HG03565 (cell line): ENCODE results near the gene GRAP2.
"Not testable (repeated sequence)": the region's sequence is repeated elsewhere in the genome, so short reads cannot be mapped to it uniquely, and the experiment has no call there.

ENCODE experiments used
- ATAC-seq: cut with Tn5 transposase; IDR thresholded peaks from one replicate; pipeline ENCODE4 v1.9.1; 2021; ENCODE audit warnings: mild to moderate bottlenecking, moderate library complexity; ENCODE audit not compliant: unreplicated experiment

GRAP2 gene

DNA sequence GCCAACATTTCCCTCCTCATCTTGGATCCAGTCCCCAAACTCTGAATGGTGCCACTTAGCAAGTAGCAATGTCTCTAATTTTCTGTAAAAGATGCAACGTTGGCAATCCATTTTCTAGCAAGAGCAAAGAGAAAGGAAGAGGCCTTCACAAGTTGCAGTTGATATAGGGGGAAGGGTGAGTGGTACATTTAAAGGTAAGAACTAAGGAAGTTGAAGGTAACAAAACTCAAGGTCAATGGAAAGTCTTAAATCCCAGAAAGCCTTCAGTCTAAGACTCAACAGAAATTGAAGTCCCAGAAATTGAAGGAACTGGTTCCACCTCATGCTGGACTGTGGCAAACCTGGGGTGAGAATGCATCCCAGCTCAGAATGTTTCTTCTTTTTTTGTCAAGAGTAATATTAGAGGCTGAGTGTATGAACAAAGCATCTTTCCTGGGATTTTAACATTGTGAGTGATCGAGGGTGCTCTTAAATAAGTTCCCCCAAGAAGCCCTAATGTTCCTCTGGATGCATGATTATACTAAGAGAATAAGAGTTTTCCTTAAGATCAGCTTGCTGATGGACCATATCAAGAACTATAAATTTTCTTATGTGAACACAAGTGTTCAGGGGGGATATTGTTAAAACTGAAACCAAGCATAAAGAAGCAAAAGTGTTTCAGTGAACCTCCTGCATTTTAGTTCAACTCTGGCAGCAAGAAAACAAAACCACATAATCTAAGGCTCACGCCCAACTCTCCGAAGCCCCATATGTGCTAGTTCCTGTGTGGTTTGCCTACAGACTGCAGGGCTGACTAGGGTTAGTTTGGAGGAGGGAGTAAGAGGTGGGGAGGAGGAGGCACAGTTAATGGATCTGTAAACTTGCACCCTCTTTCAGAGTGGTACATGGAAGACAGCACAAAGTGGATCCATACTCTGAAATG is at the start of gene GRAP2:
Gene GRAP2, plus strand, starts transcription at position 779 of the 922 bp plus-strand sequence. CDS start 46,023 bp downstream, outside the sequence.
- ATAC-seq: no peak

DNA sequence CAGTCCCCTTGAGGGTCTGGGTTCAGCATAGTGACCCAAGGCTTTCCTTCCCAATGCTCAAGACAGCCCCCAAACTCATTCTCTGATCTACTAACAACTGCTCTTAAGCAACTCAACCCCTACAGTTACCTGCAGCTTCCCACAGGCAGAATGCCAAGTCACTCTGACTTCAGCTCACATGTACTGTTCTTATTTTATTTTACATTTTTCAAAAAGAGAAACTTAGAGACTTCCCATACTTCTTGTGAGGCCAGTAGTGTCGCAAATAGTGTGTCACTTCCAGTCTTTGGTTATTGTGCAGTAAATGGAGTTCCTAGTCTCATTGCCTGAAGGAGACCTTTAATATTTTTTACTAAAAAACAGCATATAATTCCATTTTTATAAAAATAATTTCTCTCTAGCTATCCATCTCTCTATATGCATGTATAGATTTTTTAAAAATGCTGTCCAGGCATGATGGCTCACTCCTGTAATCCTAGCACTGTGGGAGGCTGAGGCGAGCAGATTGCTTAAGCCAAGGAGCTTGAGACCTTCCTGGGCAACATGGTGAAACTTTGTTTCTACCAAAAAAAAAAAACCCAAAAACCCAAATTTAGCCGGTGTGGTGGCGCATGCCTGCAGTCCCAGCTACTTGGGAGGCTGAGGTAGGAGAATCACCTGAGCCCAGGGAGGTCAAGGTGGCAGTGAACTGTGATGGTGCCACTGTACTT is 49.1 kb upstream of the GRAP2 start:
- no peak for ATAC-seq

GRCh38 chr22:39852799-39853198 is 48.1 kb upstream of the GRAP2 start:
- ATAC-seq: no peak

DNA sequence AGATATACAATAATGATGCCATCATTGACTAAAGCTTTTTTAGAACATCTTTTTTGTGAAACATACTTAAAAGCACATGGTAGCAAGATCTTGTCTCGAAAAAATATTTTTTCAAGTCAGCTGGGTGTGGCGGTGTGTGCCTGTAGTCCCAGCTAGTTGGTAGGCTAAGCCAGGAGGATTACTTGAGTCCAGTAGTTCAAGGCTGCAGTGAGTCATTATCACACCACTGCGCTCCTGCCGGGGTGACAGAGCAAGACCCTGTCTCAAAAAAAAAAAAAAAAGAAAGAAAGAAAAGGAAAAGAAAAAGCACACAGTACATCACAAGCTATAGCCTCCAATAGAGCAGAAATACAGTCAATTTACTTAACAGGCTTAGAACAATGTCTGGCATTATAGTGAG is 44.3 kb upstream of the GRAP2 start:
- ATAC-seq: no peak

DNA sequence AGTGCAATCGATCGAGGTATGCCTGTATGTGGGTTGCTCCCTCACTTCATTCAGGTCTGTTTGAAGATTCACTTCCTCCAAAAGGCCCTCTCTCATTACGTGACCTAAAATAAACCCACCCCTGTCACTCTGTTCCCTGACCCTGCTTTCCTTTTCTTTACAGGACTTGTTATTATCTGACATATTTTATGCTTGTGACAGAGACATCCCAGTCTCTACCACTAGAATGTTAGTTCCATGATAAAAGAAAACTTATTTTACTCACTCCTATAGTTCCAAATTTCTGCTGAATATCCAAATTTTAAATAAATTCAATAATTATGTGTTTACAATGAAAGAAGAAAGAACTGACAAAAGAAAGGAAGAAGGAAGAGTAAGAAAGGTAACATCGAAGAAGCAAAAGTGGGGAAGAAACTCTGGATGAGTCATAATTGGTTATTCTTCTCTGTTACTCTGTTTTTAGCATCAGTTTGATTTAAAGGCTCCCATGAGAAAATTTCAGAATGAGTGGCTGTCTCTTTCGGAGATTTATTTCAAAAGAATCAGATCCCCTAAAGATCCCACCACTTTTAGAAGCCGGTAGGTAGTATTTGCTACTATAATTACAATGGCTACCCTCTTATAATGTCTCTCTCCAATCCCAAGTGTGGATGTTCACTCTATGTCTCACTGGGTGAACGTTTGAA is 40.8 kb upstream of the GRAP2 start:
- no peak for ATAC-seq

DNA sequence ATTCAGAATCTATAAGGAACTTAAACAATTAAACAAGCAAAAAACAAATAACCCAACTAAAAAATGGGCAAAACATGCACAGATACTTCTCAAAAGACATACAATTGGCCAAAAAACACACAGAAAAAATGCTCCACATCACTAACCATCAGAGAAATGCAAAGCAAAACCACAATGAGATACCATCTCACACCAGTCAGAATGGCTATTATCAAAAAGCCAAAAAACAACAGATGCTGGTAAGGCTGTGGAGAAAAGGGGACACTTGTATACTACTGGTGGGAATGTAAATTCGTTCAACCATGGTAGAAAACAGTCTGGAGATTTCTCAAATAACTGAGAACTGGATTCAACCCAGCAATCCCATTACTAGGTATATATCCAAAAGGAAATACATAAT is 32.1 kb upstream of the GRAP2 start:
- ATAC-seq: no peak

DNA sequence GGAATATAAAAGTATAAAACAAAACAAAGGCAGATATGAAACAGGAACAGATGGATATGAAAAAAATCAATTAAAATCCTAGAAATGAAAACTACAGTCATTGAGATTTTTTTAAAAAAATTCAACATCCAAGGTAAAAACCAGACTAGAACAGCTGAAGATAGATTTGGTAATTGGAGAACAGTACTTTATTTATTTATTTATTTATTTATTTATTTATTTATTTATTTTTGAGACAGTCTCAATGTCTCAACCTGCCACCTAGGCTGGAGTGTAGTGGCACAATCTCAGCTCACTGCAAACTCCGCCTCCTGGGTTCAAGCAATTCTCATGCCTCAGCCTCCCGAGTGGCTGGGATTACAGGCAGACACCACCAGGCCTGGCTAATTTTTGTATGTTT is 31.1 kb upstream of the GRAP2 start:
- ATAC-seq: not testable (repeated sequence)

GRCh38 chr22:39871008-39871798 is 29.7 kb upstream of the GRAP2 start:
- ATAC-seq: no peak

DNA sequence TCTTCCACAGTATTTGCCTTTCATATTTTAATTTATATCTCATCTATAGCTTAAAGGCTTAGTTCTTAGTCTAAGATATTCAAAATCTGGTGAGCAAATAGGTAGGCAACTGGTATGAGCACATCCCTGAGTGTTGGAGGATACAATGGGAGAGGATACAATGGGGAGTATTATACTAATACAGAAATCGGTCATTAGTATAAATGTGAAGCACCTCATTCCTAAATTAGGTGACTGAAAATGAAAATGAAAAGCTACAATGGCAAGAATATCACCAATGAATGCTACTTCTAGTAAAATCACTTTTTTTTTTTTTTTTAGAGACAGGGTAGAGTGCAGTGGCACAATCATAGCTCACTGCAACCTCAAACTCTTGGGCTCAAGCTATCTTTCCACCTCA is 28.3 kb upstream of the GRAP2 start:
- no peak for ATAC-seq

GRCh38 chr22:39873965-39874364 is 26.9 kb upstream of the GRAP2 start:
- ATAC-seq: no peak

DNA sequence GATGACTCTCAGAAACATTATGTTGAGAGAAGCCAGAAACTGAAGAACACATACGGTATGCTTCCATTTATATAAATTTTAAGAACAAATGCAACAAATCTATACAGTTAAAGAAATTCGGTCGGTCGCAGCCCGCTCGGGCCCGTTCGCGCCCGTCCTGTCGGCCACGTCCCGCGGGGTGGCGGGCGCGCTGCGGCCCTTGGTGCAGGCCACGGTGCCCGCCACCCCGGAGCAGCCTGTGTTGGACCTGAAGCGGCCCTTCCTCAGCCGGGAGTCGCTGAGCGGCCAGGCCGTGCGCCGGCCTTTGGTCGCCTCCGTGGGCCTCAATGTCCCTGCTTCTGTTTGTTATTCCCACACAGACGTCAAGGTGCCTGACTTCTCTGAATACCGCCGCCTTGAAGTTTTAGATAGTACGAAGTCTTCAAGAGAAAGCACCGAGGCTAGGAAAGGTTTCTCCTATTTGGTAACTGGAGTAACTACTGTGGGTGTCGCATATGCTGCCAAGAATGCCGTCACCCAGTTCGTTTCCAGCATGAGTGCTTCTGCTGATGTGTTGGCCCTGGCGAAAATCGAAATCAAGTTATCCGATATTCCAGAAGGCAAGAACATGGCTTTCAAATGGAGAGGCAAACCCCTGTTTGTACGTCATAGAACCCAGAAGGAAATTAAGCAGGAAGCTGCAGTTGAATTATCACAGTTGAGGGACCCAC is 25.6 kb upstream of the GRAP2 start:
- not testable (repeated sequence) for ATAC-seq

DNA sequence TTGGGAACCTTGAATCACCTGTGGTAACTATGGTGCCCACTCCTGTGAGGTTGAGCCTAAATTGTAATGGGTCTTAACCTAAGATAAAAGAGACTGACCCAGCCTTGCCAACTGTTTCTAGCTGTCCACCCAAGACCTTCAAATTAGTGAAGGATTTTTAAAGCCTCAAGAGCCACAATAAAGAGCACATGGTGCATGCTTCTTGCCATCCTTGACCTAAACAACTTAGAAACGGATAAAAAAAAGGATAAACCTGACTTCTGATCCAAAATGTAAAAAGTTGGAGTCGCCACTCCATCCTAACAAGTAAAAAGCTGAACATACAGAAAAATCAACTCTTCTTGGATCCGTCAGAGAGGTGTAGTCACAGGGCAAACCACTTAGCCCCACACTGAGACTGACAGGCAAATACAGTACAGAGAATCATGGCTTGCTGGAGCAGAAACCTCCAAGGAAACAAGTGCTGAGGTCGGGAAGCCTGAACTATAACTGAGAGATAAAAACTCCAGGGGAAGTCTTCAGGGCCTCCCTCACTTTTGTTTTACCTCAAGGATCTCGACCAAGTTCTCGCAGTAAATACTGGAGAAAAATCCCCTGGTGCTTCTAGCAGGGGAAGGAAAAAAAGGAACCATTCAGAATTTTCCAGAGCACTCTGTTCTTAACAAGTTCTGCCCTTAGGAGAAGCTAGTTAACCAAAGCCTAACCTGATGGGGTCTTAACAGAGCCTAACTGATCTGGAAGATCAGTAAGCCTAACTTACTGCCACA is 23.6 kb upstream of the GRAP2 start:
- ATAC-seq: no peak

GRCh38 chr22:39880722-39881121 is 20.2 kb upstream of the GRAP2 start:
- no peak for ATAC-seq

- no peak for ATAC-seq
Measured at GRCh38 chr22:39883057-39883456, 17.8 kb upstream of the GRAP2 start.

GRCh38 chr22:39889924-39890323 is 11.0 kb upstream of the GRAP2 start:
- ATAC-seq: not testable (repeated sequence)

- no peak for ATAC-seq
Measured at GRCh38 chr22:39893526-39893925, 7.4 kb upstream of the GRAP2 start, which contains the start of gene ENTHD1. ENTHD1 (minus strand) TSS chr22:39893760; CDS start chr22:39887748, 6,012 bp downstream.

DNA sequence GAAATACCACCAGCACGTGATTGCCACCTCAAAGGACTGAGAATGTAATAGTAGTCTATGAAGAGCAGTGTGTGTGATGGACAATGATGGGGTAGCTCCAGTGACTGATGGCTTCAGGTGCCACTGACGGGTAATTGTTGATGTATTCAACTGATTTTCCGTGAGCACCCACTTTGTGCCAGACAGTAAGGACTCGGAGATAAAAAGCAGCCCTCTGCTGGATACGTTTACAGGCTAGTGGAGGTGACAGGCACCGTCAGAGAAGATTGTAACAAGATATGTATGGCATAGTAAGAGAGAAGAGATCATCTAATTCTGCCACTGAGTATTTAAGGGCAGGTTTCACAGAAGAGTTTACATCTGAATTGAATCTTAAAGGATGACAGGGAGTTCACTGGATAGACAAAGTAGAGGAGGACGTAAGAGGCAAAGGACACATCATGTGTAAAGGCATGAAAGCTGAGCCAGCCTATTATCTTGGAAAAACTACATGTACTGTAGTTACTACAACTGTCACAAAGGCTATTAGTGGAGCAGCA is 6.3 kb upstream of the GRAP2 start:
- ATAC-seq: no peak

- no peak for ATAC-seq
Measured at GRCh38 chr22:39895682-39896081, 5.2 kb upstream of the GRAP2 start.
